Activated CD4-positive, alpha-beta T cell treated with anti-CD3 and anti-CD28 coated beads, Interleukin-2, Interleukin-4, amounts not matched to agents 100 ng/mL and 50 ng/mL, durations not matched to agents 16 hours and 8 hours (primary cell): ENCODE measurements around the gene AIG1.
"Not testable (repeated sequence)": the region's sequence is repeated elsewhere in the genome, so short reads cannot be mapped to it uniquely, and the experiment has no call there.

Experiments used
- DNase-seq: peaks from one replicate; pipeline ENCODE4 v3.0.0-alpha.2; 2020; ENCODE audit warnings: low spot score

AIG1 gene

GRCh38 chr6:143128681-143129015, 68.0 kb downstream of the AIG1 start:
- no peak for DNase-seq

- no peak for DNase-seq
Measured at GRCh38 chr6:143130928-143131327, 70.2 kb downstream of the AIG1 start.

DNA sequence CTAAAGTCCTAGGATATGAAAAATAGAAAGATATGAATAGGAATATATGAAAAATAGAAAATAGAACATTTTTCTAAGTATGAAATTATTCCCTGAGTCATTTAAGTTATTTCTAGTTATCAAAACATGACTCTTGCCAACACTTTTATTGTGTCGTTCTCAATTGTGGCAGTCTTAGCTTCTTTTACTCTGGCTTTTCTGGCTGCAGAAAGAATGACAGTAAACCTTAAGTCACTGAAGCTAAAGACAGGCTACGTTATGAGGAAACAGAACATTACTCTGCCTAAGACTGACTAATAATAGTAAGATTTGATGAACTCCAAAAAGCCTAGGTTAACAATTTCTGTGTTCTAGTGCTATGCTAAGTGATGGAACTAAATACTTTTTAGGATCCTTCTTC, 74.6 kb downstream of the AIG1 start:
- no peak for DNase-seq

DNA sequence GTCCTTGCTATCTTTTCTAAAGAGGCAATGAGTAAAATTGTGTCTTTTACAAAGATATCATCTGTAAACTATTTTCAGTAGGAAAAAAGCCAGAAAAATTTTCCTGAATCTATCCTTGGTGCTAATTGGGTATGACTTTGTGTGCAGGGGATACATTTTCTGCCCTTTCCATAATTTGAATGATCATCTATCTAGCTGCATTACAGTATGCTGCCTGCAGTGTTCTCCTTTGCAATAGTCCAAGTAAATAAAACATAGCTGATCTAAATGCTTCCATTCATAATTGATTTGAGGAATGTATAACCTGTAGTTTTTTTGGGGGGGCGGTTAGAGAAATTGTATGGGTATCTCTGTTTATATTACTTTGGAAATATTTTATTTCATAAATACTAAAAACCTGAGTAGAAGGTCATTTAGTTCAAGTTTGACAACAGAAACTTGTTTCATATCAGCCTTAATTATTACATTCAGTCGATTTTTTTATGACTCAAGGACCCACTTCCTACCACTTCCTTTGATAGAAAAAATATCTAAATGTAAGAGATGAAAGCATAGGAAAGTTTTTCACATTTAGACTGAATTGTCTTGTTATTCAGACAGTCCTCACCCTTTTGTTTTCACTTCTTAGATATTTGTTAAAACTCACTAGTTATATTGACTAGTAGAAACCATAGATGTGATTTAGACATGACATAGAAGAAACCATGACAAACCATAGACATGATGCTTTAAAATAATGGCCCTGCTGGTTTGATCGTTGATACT, 75.3 kb downstream of the AIG1 start:
- DNase-seq = no peak

DNA sequence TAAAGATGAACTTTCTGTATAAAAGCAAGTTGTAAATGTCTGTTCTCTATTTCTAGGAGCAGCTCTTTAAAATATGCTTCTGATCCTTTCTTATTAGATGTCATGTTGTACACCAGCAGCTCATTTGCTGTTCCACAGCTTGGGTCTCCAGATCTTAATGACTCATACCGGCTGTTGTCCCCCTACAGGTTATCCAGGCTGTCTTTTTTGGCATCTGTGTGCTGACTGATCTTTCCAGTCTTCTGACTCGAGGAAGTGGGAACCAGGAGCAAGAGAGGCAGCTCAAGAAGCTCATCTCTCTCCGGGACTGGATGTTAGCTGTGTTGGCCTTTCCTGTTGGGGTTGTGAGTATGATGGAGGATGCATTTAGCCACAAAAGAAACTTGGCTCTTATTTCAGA, 76.0 kb downstream of the AIG1 start:
- DNase-seq = no peak

DNA sequence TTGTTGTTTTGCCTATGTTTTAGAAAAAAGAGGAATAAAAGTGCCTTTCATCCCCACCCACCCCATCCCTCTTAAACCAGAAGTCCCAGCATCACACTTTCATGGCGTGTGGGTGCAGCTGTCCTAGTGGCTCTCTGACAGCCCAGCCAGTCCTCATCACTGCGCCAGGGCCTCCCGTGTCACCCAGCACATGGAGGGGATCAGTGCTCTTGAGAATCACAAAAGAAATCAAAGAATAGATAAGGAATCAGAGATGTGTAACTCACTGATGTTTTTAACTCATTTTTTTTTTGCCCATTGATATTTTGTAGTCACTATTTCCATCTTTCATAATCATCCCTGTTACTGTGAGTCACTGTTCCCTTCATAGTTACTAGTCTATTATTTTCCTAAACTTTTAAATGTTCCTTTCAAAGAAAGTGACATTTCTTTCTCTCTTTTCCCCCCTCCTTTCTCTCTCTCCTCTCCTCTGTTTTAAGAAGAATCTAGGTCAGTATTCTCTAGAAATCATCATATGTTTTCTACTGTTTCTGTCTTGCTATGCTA, 78.6 kb downstream of the AIG1 start:
- DNase-seq = no peak

- not testable (repeated sequence) for DNase-seq
Measured at GRCh38 chr6:143139884-143140283, 79.2 kb downstream of the AIG1 start.

DNA sequence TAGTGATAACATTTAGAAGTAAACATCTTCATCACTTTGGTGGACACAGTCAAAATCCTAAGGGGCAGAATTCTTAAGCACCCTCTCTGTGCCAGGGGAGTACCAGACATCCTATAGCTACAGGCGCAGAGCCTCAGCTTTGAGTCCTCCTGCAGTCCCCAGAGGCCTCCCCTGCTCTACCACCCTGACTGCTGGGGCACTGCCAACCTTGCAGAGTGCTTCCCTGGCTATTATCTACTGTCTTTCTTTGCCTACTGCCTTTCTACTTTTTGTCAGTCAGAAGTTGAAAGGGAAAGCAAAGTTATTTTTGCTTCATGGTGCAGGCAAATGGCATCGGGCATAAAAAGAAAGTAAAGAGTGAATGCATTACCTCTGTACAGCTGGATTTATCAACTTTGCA, 80.1 kb downstream of the AIG1 start:
- DNase-seq = no peak

DNA sequence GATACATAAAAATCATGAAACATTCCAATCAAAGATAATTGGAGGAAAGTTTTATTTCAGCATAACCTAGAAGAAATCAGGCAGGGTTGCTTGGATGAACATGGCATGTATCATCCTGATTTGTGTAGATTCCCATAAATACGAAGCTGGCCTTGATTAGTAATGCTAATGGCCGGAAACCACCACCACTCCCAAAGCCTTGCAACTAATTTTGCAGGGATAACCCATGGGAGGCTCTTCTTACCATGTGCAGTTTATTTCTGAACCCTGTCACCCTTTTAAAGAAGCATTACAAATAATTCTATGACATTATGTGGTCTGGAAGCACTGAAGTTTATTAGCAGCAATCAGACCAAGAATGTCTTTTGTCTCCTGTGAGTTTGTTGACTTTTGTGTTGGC, 80.8 kb downstream of the AIG1 start:
- DNase-seq = no peak

DNA sequence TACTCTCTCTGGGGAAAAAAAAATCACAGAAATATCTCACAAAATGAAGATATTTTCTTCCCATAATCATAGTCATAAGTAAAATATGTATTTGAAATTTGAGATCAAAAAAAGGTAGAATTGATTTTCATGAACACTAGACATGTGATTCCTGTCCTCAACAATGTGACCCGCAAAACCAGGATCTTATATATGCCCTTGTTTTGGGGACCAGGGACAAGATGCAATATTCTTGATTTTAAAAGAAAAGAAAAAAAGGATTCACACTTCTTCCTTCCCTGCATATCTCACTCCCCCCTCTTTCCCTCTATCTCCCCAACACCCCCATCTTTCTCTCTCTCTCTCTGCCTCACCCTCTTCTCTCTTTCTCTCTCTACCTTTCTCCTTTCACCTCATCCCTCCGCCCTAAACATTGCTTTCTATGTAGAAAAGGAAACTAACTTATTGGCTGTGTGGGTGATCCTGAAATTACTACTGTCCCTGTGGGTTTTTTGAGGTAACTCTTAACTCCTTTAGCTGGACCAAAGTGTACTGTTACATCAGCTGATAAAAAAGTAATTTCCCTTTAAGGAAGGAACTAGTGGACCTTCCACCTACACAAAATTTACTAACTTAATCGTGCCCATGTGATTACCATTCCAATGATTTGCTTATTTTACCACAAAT, 85.6 kb downstream of the AIG1 start:
- DNase-seq = no peak

- DNase-seq = no peak
Measured at GRCh38 chr6:143149771-143150170, 89.1 kb downstream of the AIG1 start.

- no peak for DNase-seq
Measured at GRCh38 chr6:143150281-143150680, 89.6 kb downstream of the AIG1 start.

DNA sequence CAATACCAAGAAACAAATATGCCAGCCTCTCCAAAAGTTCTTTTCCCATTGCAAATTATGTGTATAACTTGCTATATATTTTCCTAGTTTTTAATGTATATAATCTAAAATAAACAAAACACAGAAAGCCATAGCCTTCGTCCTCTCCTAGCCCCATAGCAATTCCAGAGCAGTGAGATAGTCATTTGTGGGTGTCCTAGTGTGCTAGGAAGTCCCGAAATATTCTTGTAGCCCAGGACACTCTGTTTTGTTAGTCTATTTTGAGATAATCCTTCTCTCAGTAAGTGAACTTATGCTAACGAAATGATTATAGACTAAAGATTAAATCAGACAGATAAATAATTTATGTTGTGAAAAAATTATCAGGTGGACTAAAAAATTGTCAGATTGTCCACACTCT, 90.7 kb downstream of the AIG1 start:
- no peak for DNase-seq

- DNase-seq = no peak
Measured at GRCh38 chr6:143155681-143156080, 95.0 kb downstream of the AIG1 start.

- DNase-seq = no peak
Measured at GRCh38 chr6:143157131-143157530, 96.4 kb downstream of the AIG1 start.

- no peak for DNase-seq
Measured at GRCh38 chr6:143158113-143158581, 97.5 kb downstream of the AIG1 start.

DNA sequence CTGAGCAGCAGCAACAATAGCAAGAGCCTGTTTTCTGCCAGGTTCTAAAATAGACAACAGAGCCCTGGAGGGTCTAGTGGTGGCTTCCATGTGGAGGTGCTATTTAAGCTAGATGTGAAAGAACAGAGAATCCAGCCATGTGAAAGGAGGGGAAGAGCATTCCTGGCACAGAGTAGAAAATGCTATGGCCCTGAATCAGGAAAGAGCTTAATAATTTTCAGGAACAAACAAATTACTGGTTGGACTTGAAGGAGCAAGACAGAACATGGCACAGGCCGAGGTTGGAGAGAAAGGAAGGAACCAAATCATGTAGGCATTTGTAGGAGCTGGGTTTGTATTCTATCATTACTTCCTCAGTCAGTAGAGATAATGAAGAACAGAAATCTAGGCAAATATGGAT, 98.3 kb downstream of the AIG1 start:
- DNase-seq = no peak

- DNase-seq = no peak
Measured at GRCh38 chr6:143160015-143160414, 99.3 kb downstream of the AIG1 start.

- DNase-seq = no peak
Measured at GRCh38 chr6:143160439-143161220, 99.9 kb downstream of the AIG1 start.

DNA sequence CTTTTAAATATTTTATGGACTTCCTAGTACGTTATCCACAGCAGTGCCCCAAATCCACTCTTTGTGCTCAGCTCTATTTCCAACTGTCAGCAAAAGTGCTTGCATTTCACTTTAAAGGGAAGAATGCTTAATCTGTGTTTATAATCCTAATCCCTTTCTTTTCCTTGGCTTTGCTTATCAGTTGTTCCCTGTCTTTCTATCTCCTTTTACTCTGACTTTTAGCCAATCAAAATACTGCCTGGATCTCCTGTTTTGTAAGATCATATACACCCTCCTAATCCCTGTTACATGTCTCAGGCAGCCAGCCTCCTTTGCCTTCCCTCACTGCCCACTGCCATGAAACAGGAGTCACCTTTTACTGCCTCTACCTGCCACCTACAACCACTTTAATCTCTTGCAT, 102.9 kb downstream of the AIG1 start:
- no peak for DNase-seq

- no peak for DNase-seq
Measured at GRCh38 chr6:143164565-143165105, 103.9 kb downstream of the AIG1 start.

DNA sequence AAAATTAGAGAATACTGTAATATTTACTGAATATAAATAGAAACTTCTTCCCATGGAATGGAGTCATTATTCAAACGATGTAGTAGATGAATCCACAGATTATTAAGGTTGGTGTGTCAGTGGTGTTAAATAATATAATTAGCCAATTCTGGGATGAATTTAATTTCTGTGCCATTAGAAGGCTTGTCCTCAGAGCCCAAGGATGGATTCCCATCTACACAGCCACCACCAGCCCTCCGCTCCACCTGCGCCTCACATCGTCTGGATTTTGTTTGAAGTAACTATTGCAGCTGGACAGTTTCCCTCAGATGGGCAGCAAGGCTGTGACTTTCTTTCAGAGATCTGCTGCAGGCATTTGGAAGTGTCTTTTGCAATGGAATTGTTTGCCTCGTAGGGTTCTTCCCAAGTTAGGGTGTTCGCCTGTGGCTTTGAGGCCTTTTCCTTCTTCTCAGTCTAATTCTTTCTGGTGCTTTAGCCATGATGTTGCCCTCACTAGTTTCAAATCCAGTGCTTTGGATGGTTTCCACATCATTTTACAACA, 104.7 kb downstream of the AIG1 start:
- DNase-seq = no peak
